PFSK-1 (cell line): Measurements from ENCODE around the gene WBP11.

Experiments used
- POLR2AphosphoS5 ChIP-seq: IDR thresholded peaks from 2 replicates; pipeline ENCODE4 v1.6.1; 2012; ENCODE audit warnings: low read depth, mild to moderate bottlenecking, control low read depth, low read length, moderate library complexity
- SIN3A ChIP-seq: IDR thresholded peaks from 2 replicates; pipeline ENCODE4 v1.6.1; 2012; ENCODE audit warnings: mild to moderate bottlenecking, low read length, moderate library complexity, borderline replicate concordance; ENCODE audit not compliant: insufficient read depth

DNA sequence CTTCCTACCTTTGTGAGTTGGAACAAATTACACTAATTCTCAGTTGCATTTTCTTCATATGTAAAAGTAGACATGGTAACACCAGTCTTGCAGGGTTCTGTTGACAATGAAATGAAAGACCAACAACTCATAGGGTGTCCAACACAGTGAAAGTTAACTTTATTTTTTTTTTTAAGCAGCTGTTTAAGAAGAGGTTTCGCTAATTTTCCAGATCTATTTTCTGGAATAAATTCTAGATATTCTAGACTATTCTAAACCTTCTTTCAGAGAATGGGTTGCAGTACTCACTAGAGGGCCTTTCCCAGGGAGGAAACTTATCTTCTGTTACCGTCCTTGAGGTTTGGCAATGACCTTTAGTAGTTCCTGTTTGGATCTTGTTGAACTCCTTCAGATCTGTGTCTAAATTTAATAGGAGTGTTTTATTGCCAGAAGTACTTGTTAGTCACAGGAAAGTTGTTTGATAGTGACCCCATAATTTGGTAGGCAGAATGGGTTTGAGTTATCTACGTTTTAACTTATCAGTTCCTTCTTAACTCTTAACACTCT, 42.8 kb upstream of the WBP11 start:
- TF ChIP-seq POLR2AphosphoS5: no peak
- no peak for TF ChIP-seq SIN3A
